Progenitor cell of endocrine pancreas (in vitro differentiated cells): Measurements from ENCODE around the gene PIGN. TPM values are rescaled to one million over a fixed set of nuclear protein-coding genes. Genes with fewer than 3 reads are reported as not detected.

Experiments used
- DNase-seq: peaks from one replicate; pipeline ENCODE4 v3.0.0; 2021; ENCODE audit warnings: low spot score; ENCODE audit not compliant: unreplicated experiment
- H3K27ac Mint-ChIP-seq: 2 replicates; pipeline ENCODE4 v1.8.0; 2021; ENCODE audit warnings: mild to moderate bottlenecking, moderate library complexity, mixed read lengths
- H3K27me3 Mint-ChIP-seq: 2 replicates; pipeline ENCODE4 v1.8.0; 2021; ENCODE audit warnings: mixed read lengths
- H3K36me3 Mint-ChIP-seq: 2 replicates; pipeline ENCODE4 v1.8.0; 2022; ENCODE audit warnings: mixed read lengths; ENCODE audit not compliant: insufficient read depth
- H3K4me1 Mint-ChIP-seq: 2 replicates; pipeline ENCODE4 v1.8.0; 2021; ENCODE audit warnings: low read depth, mixed read lengths
- H3K4me3 Mint-ChIP-seq: 2 replicates; pipeline ENCODE4 v1.8.0; 2021; ENCODE audit warnings: low read depth, mild to moderate bottlenecking, moderate library complexity, mixed read lengths
- H3K9me3 Mint-ChIP-seq: 2 replicates; pipeline ENCODE4 v1.8.0; 2021; ENCODE audit warnings: low read depth, mixed read lengths
- total RNA-seq: library from RNA; stranded (reverse); gene quantifications from 2 replicates; pipeline ENCODE4 v1.2.1, GENCODE V29; 2021
- TF ChIP-seq, protein P1 (sequence below): fragments of 200-600 bp; sonication (generic); IDR thresholded peaks from one replicate; pipeline ENCODE4 v1.5.0; 2021; ENCODE audit warnings: antibody characterized with exemption, mild to moderate bottlenecking; ENCODE audit not compliant: unreplicated experiment

PIGN gene
- total RNA-seq, 1 donor from 2014 or later, result 35.9 TPM

DNA sequence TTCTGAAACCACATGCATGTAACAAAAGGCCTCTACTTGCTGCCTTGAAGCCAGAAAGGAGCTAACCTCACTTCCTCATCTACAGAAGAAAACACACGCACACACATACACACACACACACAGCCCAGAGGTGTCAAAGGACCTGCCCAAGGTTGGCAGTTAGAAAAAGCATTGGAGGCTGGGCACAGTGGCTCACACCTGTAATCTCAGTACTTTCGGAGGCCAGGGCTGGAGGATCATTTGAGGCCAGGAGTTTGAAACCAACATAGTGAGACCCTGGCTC lies 168.2 kb downstream of the PIGN start:
- Mint-ChIP-seq H3K4me1 (no peaks in the 10 kb centered on the region), H3K9me3 (peaks cover 3% of the 10 kb centered on the region), H3K36me3 (no peaks in the 10 kb centered on the region), H3K4me3 (no peak overlapping the region), H3K27me3 (no peaks in the 10 kb centered on the region), H3K27ac (no peak overlapping the region)
- no peak for DNase-seq
- TF ChIP-seq, protein P1, sequence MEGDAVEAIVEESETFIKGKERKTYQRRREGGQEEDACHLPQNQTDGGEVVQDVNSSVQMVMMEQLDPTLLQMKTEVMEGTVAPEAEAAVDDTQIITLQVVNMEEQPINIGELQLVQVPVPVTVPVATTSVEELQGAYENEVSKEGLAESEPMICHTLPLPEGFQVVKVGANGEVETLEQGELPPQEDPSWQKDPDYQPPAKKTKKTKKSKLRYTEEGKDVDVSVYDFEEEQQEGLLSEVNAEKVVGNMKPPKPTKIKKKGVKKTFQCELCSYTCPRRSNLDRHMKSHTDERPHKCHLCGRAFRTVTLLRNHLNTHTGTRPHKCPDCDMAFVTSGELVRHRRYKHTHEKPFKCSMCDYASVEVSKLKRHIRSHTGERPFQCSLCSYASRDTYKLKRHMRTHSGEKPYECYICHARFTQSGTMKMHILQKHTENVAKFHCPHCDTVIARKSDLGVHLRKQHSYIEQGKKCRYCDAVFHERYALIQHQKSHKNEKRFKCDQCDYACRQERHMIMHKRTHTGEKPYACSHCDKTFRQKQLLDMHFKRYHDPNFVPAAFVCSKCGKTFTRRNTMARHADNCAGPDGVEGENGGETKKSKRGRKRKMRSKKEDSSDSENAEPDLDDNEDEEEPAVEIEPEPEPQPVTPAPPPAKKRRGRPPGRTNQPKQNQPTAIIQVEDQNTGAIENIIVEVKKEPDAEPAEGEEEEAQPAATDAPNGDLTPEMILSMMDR, result no peak

DNA sequence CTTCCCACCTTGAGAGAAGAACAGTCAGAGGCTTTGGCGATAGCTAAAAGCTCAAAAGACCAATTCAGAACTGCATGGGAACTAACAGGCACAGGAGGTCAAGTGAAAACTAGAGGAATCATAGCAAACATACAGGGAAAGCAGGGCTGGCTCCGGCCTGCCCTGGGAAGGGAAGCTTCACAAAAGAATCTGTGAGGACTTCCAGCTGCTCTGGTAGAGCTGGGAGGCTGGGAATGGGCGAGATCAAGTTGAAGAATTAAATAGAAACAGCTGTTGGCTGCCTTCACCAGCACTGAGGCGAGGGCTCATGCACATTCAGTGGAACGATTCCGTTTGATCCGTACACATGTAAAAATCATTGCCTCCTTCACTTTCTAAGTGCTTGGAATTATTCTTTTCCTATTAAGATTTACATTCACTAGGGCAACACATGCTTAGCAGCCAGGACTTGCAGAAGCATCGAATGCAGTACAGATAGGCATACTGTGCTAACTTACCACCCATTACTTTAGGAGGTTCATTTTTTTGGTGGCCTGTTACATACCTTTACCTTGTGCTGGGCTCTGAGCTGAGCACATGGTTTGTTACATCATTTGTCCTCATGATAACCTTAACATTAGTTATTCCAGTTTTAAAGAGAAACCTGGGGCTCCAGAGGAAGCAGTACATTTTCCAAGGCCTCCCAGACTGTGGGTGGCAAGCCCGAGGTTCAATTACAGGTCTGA lies 168.7 kb downstream of the PIGN start:
- Mint-ChIP-seq H3K36me3 (no peaks in the 10 kb centered on the region), H3K4me3 (no peak overlapping the region), H3K9me3 (peaks cover 3% of the 10 kb centered on the region), H3K27me3 (no peaks in the 10 kb centered on the region), H3K4me1 (no peaks in the 10 kb centered on the region), H3K27ac (no peak overlapping the region)
- TF ChIP-seq, protein P1, result no peak
- no peak for DNase-seq

DNA sequence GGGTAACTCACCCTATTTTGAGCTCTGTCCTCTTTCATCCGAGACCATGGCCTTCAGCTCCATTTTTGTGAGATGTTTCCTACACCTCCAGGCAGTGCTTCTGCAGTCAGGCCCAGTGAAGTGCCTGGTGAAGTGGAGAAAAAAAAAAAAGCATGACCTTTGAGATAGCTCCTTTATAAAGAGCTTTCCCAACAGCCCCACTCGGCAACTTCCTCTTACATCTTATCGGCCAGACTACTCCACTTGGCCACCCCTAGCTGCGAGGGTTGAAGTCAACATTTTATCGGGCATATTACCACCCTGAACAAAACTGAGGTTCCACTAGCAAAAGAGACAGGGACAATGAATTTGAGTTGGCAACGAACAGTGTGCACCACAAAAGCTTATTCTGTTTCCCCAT lies 169.2 kb downstream of the PIGN start:
- Mint-ChIP-seq H3K9me3 (peaks cover 3% of the 10 kb centered on the region), H3K36me3 (no peaks in the 10 kb centered on the region), H3K4me3 (no peak overlapping the region), H3K4me1 (no peaks in the 10 kb centered on the region), H3K27me3 (no peaks in the 10 kb centered on the region), H3K27ac (no peak overlapping the region)
- no peak for DNase-seq
- TF ChIP-seq, protein P1, result no peak

DNA sequence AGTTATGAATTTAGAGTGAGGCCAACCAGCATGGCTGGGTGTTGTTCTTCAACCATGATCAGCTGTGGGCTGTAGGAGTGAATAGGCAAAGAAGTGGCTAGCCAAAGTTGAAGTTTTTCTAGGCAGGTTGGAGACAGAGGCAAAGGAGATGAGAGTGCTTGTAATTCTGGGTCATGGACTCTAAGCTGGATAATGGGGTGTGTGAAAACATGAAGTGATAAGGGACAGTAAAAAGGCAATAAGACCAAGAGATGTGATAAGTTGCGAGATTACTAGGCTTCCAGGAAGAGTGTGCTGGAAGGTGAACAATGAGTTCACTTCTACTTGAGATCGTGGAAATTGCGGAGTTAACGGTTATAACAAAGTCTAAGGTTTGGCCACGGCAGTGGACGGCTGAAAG lies 175.4 kb downstream of the PIGN start:
- H3K27me3 Mint-ChIP-seq, result no peaks in the 10 kb centered on the region
- peaks cover 4% of the 10 kb centered on the region for H3K9me3 Mint-ChIP-seq
- H3K4me1 Mint-ChIP-seq, result no peaks in the 10 kb centered on the region
- H3K36me3 Mint-ChIP-seq, result no peaks in the 10 kb centered on the region
- no peak overlapping the region for H3K27ac Mint-ChIP-seq
- TF ChIP-seq, protein P1, result no peak
- H3K4me3 Mint-ChIP-seq, result no peak overlapping the region
- no peak for DNase-seq

DNA sequence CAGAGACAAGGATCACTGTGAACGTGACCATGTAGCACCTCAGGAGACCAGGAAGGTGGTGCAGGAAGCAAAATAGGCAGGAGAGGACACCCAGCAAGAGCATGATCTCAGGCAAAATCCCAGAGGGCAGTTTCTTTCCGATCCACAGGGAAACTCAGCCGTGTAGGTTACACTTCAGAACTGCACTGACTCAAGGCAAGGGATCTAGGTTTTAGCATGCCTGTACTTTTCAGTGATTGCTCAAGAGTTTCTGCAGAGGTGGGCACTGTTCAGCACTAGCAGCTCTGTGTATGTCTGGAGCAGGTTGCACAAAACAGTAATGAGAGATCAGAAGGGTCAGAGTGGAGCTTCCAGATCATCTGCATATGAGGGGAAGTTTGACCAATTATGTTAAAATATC lies 177.3 kb downstream of the PIGN start:
- no peak for DNase-seq
- Mint-ChIP-seq H3K4me1 (no peaks in the 10 kb centered on the region), H3K27me3 (no peaks in the 10 kb centered on the region), H3K9me3 (peaks cover 12% of the 10 kb centered on the region), H3K36me3 (no peaks in the 10 kb centered on the region), H3K4me3 (no peak overlapping the region), H3K27ac (no peak overlapping the region)
- TF ChIP-seq, protein P1, result no peak
